Fibroblast of lung (primary cell): ENCODE data around the gene ZDHHC12.

ENCODE experiments used
- EZH2 ChIP-seq: IDR thresholded peaks from 2 replicates; pipeline ENCODE4 v1.5.1; 2012; ENCODE audit warnings: low read length, control low read depth, mild to moderate bottlenecking; ENCODE audit errors: missing control alignments
- TF ChIP-seq, protein P1 (sequence below), 2 donors: IDR thresholded peaks in 1 of 2; conservative IDR thresholded peaks in 1 of 2; 1 replicate in 1 of 2; 2 replicates in 1 of 2; pipeline ENCODE4 v1.5.1; 2011 to 2012; ENCODE audit warnings: low read length in 2 of 2, control low read depth in 1 of 2, inconsistent platforms in 1 of 2, low read depth in 1 of 2, mild to moderate bottlenecking in 1 of 2

DNA sequence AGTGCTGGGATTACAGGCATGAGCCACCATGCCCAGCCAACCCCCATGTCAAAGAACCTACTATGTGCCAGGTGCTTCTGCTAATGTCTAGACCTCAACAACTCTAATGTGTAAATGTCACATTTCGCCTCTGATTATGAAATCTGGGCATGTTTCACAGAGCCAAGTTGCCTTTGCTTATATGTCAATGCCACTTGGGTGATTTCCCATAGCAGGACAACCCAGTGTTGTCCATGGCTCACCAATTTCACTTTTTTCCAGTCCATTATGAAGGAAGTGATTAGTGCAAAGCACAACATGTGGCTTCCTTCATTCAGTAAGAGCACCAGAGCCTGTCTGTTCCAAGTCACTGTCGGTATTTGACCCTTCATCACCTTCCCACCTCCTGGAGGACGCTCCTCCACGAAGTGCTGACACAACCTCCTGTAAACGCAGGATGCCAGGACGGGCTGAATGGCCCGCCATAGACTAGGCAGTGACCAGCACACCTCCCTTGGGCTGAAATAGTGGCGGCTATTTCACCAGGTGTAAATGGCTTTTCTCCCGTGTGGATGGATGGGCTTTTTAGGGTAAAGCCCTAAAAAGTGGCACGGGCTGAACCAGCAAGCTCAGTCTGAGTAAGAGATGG is 22.6 kb downstream of the ZDHHC12 start:
- TF ChIP-seq, protein P1, sequence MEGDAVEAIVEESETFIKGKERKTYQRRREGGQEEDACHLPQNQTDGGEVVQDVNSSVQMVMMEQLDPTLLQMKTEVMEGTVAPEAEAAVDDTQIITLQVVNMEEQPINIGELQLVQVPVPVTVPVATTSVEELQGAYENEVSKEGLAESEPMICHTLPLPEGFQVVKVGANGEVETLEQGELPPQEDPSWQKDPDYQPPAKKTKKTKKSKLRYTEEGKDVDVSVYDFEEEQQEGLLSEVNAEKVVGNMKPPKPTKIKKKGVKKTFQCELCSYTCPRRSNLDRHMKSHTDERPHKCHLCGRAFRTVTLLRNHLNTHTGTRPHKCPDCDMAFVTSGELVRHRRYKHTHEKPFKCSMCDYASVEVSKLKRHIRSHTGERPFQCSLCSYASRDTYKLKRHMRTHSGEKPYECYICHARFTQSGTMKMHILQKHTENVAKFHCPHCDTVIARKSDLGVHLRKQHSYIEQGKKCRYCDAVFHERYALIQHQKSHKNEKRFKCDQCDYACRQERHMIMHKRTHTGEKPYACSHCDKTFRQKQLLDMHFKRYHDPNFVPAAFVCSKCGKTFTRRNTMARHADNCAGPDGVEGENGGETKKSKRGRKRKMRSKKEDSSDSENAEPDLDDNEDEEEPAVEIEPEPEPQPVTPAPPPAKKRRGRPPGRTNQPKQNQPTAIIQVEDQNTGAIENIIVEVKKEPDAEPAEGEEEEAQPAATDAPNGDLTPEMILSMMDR (conservative IDR thresholded peaks at IDR 0.05 in 1 of 2, IDR thresholded peaks at IDR 0.05 in 1 of 2; ENCODE audit: low read depth in 1 of 2, low read length in 2 of 2) = no peak
- TF ChIP-seq EZH2 = no peak
